GM23338 (cell line): ENCODE results near the gene BIN1. TPM values are rescaled to one million over a fixed set of nuclear protein-coding genes. Genes with fewer than 3 reads are reported as not detected.

Experiments used
- ATAC-seq: fragments of 200-7000 bp; cut with Tn5 transposase; 3 replicates; pipeline ENCODE4 v1.9.1; 2020
- DNase-seq: peaks from one replicate; pipeline ENCODE4 v3.0.0-alpha.2; 2015; ENCODE audit warnings: low spot score
- H2AFZ ChIP-seq: fragments of 200-600 bp; sonication (generic); 2 replicates; pipeline ENCODE4 v1.8.0; 2016; ENCODE audit warnings: antibody characterized with exemption, mild to moderate bottlenecking, moderate library complexity
- H3F3A ChIP-seq: fragments of 200-600 bp; sonication (generic); replicated peaks from 2 replicates; pipeline ENCODE4 v1.8.0; 2017; ENCODE audit warnings: antibody characterized with exemption, mixed run types, low read depth
- H3K27ac ChIP-seq: fragments of 200-600 bp; sonication (generic); 2 replicates; pipeline ENCODE4 v1.6.1; 2016; ENCODE audit warnings: low read depth
- H3K27me3 ChIP-seq: fragments of 200-600 bp; sonication (generic); 2 replicates; pipeline ENCODE4 v1.8.0; 2016; ENCODE audit warnings: mild to moderate bottlenecking, mixed run types, moderate library complexity; ENCODE audit not compliant: insufficient read depth
- H3K36me3 ChIP-seq: fragments of 200-600 bp; sonication (generic); 2 replicates; pipeline ENCODE4 v1.8.0; 2016; ENCODE audit warnings: mild to moderate bottlenecking; ENCODE audit not compliant: insufficient read depth
- H3K4me1 ChIP-seq: fragments of 200-600 bp; sonication (generic); 2 replicates; pipeline ENCODE4 v1.8.0; 2016; ENCODE audit warnings: mild to moderate bottlenecking, moderate library complexity; ENCODE audit not compliant: insufficient read depth
- H3K4me2 ChIP-seq: fragments of 200-600 bp; sonication (generic); 2 replicates; pipeline ENCODE4 v1.7.1; 2017; ENCODE audit warnings: mixed run types
- H3K4me3 ChIP-seq: fragments of 200-600 bp; sonication (generic); 2 replicates; pipeline ENCODE4 v1.6.1; 2016; ENCODE audit warnings: mixed run types
- H3K79me2 ChIP-seq: fragments of 200-600 bp; sonication (generic); replicated peaks from 2 replicates; pipeline ENCODE4 v1.8.0; 2017; ENCODE audit warnings: mild to moderate bottlenecking; ENCODE audit not compliant: insufficient read depth
- H3K9me2 ChIP-seq: fragments of 200-600 bp; sonication (generic); 2 replicates; pipeline ENCODE4 v1.8.0; 2017; ENCODE audit not compliant: insufficient read depth
- H4K20me1 ChIP-seq: fragments of 200-600 bp; sonication (generic); replicated peaks from 2 replicates; pipeline ENCODE4 v1.8.0; 2017; ENCODE audit warnings: mild to moderate bottlenecking; ENCODE audit not compliant: insufficient read depth
- H3K27ac Mint-ChIP-seq: 2 replicates; pipeline ENCODE4 v1.8.0; 2020; ENCODE audit warnings: inconsistent platforms, mild to moderate bottlenecking, moderate library complexity, mixed read lengths
- H3K27me3 Mint-ChIP-seq: 3 replicates; pipeline ENCODE4 v1.8.0; 2022; ENCODE audit warnings: low read depth, mild to moderate bottlenecking, moderate library complexity, mixed read lengths, inconsistent platforms; ENCODE audit not compliant: insufficient read depth, poor library complexity
- H3K36me3 Mint-ChIP-seq: 3 replicates; pipeline ENCODE4 v1.8.0; 2021; ENCODE audit warnings: low read depth, mild to moderate bottlenecking, inconsistent platforms, moderate library complexity, mixed read lengths
- H3K4me1 Mint-ChIP-seq: 3 replicates; pipeline ENCODE4 v1.8.0; 2020; ENCODE audit warnings: mild to moderate bottlenecking, inconsistent platforms, mixed read lengths
- H3K4me3 Mint-ChIP-seq: 3 replicates; pipeline ENCODE4 v1.8.0; 2021; ENCODE audit warnings: moderate library complexity, mild to moderate bottlenecking, inconsistent platforms, mixed read lengths
- H3K9me3 Mint-ChIP-seq: 3 replicates; pipeline ENCODE4 v1.8.0; 2020; ENCODE audit warnings: moderate library complexity, mild to moderate bottlenecking, inconsistent platforms, mixed read lengths
- CREB1 ChIP-seq: fragments of 250-450 bp; sonication (Bioruptor Pico); IDR thresholded peaks from 2 replicates; pipeline ENCODE4 v1.5.0; 2020; ENCODE audit warnings: low read depth, mild to moderate bottlenecking, moderate library complexity
- EZH2 ChIP-seq: fragments of 200-600 bp; sonication (generic); IDR thresholded peaks from one replicate; pipeline ENCODE4 v1.8.0; 2017; ENCODE audit warnings: antibody characterized with exemption, mild to moderate bottlenecking, low read depth; ENCODE audit not compliant: unreplicated experiment
- JUNB ChIP-seq: IDR thresholded peaks from one replicate; pipeline ENCODE4 v1.6.1; 2016; ENCODE audit warnings: antibody characterized with exemption; ENCODE audit not compliant: unreplicated experiment
- NANOG ChIP-seq: IDR thresholded peaks from 2 replicates; pipeline ENCODE4 v1.6.1; 2016; ENCODE audit warnings: antibody characterized with exemption, borderline replicate concordance
- POLR2AphosphoS5 ChIP-seq: IDR thresholded peaks from 2 replicates; pipeline ENCODE4 v1.6.1; 2016; ENCODE audit warnings: antibody characterized with exemption, low read depth
- STAT1 ChIP-seq: IDR thresholded peaks from one replicate; pipeline ENCODE4 v1.6.1; 2016; ENCODE audit warnings: antibody characterized with exemption; ENCODE audit not compliant: unreplicated experiment
- ZNF114 ChIP-seq: fragments of 250-450 bp; sonication (Bioruptor Pico); IDR thresholded peaks from 2 replicates; pipeline ENCODE4 v1.5.0; 2020; ENCODE audit warnings: mild to moderate bottlenecking, moderate library complexity
- ZNF331 ChIP-seq: fragments of 250-450 bp; sonication (Bioruptor Pico); IDR thresholded peaks from 2 replicates; pipeline ENCODE4 v1.5.0; 2020; ENCODE audit warnings: low read depth, mild to moderate bottlenecking, moderate library complexity
- polyA plus RNA-seq: library from polyadenylated mRNA; unstranded; fragments of >200 nt; fragmentation: Nextera tagmentation; extraction: Ambion mirVana; gene quantifications from 2 replicates; pipeline ENCODE4 v1.2.1, GENCODE V29; 2016
- total RNA-seq: library from RNA; depleted of rRNA; stranded (reverse); fragments of >200 nt; shearing (Covaris generic); gene quantifications from 2 replicates; pipeline ENCODE4 v1.2.3, GENCODE V29; 2014
- TF ChIP-seq, protein P1 (sequence below): IDR thresholded peaks from one replicate; pipeline ENCODE4 v1.6.1; 2018; ENCODE audit warnings: antibody characterized with exemption; ENCODE audit not compliant: unreplicated experiment
- TF ChIP-seq, protein P2 (sequence below): IDR thresholded peaks from 2 replicates; pipeline ENCODE4 v1.6.1; 2016; ENCODE audit warnings: antibody characterized with exemption

Gene BIN1
- total and polyA plus RNA-seq, 2 experiments from 2014 or later = 30.1 to 56.4 TPM

DNA sequence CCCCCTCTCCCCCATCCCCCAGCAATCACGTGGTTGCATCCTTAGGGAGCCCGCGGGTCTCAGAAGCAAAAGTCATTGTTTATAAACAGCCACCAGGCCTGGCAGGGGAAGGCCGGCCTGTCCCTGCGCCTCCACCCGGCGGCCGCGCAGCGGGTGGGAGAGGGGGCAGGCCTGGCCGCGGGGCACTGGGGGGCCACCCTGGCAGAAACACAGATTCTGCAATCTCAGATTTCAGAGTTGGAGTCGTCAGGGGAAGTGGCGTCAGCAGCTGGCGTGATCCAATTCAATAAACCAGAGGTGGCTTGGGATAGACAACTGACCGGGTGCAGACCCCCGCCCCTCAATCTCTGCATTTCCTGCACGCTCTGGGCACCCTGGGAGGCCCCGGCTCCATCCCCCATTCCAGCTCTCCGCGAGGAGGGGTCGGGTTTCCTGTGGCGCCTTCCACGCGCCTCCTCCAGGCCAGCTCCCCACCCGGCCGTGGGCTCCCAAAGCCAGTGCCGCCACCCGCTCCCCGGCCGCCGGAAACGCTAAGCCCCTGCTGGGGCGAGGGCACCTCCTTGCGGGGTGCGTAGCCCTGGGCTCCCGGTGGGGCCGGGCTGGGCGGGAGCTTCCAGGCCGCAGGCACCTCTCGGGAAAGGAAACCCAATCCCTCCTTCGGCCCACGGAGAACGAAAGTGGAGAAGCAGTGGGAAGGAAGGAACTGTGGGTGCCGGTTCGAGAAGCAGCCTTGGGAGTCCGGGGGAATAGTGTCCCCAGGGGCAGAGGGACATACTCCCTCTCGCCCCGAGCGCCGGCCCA is 1.1 kb downstream of the BIN1 start:
- Histone ChIP-seq H3K27ac (no peak overlapping the region; the same call in 1 of the 2 replicates), H4K20me1 (no peaks in the 10 kb centered on the region; the same call in 1 of the 2 replicates), H3K27me3 (0 out of 2 replicates have a peak, but pooled peaks cover 11% of the 10 kb centered on the region), H3K4me3 (peak overlapping the region; percentile 85), H3F3A (peaks cover 9% of the 10 kb centered on the region), H3K9me2 (no peaks in the 10 kb centered on the region), H3K4me1 (peaks cover 25% of the 10 kb centered on the region), H3K79me2 (peaks cover 39% of the 10 kb centered on the region), H3K4me2 (peak overlapping the region; percentile 95), H3K36me3 (no peaks in the 10 kb centered on the region), H2AFZ (peak overlapping the region; percentile 86)
- DNase-seq = peak; percentile 77
- Mint-ChIP-seq H3K9me3 (no peaks in the 10 kb centered on the region; the same call in 2 of the 3 replicates), H3K27ac (no peak overlapping the region), H3K27me3 (peaks cover 14% of the 10 kb centered on the region), H3K4me1 (peaks cover 36% of the 10 kb centered on the region), H3K36me3 (0 out of 3 replicates have a peak, but pooled peaks cover 5% of the 10 kb centered on the region), H3K4me3 (peak overlapping the region; percentile 72)
- peak; percentile 19 for ATAC-seq
- TF ChIP-seq CREB1 = 0 out of 2 replicates have a peak, but pooled peaks have one; percentile 23
- TF ChIP-seq STAT1 = no peak
- TF ChIP-seq POLR2AphosphoS5 = 0 out of 2 replicates have a peak, but pooled peaks have one; percentile 15

DNA sequence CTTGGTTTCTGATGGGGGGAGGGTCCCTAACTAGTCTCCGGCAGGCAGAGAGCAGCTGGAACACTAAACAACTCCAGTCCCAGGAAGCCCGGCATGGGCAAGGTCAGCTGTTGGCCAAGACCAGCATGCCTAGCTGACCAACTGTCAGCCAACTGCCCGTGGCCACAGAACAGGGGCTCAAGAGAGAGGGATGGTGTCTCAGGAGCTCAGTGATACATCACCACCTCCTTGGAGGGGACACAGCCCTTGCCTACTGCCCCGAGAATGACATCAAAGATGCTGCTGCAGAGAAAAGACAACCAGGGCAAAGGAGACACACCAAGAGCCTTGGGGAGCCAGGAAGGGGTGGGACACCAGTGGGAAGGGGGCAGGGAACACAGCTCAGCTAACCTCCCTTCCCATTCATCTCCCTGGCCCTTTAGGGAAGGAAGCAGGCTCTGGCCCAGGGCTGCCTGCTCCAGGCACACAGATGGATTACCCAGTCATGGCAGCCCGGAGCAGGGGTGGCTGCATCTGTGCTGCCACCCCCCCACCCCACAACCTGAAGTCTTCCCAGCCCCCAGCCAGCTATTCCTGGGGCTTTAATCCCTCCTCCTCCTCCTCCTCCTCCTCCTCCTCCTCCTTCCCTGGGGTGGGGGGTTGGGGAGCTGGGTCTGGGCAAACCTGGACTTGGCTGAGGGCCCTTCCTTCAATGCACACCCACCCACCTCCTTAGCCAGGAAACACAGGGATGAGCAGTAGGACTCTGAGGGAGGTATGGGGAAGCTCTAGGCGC is 1.9 kb downstream of the BIN1 start:
- H3F3A ChIP-seq = peaks cover 9% of the 10 kb centered on the region
- peak overlapping the region; percentile 86 for H2AFZ ChIP-seq
- Mint-ChIP-seq H3K4me3 (peak overlapping the region; percentile 72), H3K36me3 (0 out of 3 replicates have a peak, but pooled peaks cover 5% of the 10 kb centered on the region), H3K4me1 (peaks cover 41% of the 10 kb centered on the region), H3K27me3 (peaks cover 17% of the 10 kb centered on the region), H3K27ac (peak overlapping the region; percentile 40; the same call in 1 of the 2 replicates), H3K9me3 (no peaks in the 10 kb centered on the region; the same call in 2 of the 3 replicates)
- no peaks in the 10 kb centered on the region; the same call in 1 of the 2 replicates for H4K20me1 ChIP-seq
- ATAC-seq (peak; percentile 6; the same call in 2 of the 3 replicates), DNase-seq (no peak)
- H3K27ac ChIP-seq = no peak overlapping the region; the same call in 1 of the 2 replicates
- peaks cover 25% of the 10 kb centered on the region for H3K4me1 ChIP-seq
- H3K9me2 ChIP-seq = no peaks in the 10 kb centered on the region
- peak overlapping the region; percentile 95 for H3K4me2 ChIP-seq
- H3K4me3 ChIP-seq = peak overlapping the region; percentile 85
- no peaks in the 10 kb centered on the region for H3K36me3 ChIP-seq
- H3K27me3 ChIP-seq = 0 out of 2 replicates have a peak, but pooled peaks cover 11% of the 10 kb centered on the region
- H3K79me2 ChIP-seq = peaks cover 47% of the 10 kb centered on the region
- TF ChIP-seq ZNF114 (CRISPR knock-in tag) (no peak), ZNF331 (no peak), POLR2AphosphoS5 (no peak), EZH2 (no peak), NANOG (no peak), JUNB (no peak), STAT1 (no peak), CREB1 (no peak)
- TF ChIP-seq, protein P1, sequence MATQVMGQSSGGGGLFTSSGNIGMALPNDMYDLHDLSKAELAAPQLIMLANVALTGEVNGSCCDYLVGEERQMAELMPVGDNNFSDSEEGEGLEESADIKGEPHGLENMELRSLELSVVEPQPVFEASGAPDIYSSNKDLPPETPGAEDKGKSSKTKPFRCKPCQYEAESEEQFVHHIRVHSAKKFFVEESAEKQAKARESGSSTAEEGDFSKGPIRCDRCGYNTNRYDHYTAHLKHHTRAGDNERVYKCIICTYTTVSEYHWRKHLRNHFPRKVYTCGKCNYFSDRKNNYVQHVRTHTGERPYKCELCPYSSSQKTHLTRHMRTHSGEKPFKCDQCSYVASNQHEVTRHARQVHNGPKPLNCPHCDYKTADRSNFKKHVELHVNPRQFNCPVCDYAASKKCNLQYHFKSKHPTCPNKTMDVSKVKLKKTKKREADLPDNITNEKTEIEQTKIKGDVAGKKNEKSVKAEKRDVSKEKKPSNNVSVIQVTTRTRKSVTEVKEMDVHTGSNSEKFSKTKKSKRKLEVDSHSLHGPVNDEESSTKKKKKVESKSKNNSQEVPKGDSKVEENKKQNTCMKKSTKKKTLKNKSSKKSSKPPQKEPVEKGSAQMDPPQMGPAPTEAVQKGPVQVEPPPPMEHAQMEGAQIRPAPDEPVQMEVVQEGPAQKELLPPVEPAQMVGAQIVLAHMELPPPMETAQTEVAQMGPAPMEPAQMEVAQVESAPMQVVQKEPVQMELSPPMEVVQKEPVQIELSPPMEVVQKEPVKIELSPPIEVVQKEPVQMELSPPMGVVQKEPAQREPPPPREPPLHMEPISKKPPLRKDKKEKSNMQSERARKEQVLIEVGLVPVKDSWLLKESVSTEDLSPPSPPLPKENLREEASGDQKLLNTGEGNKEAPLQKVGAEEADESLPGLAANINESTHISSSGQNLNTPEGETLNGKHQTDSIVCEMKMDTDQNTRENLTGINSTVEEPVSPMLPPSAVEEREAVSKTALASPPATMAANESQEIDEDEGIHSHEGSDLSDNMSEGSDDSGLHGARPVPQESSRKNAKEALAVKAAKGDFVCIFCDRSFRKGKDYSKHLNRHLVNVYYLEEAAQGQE = no peak
- TF ChIP-seq, protein P2, sequence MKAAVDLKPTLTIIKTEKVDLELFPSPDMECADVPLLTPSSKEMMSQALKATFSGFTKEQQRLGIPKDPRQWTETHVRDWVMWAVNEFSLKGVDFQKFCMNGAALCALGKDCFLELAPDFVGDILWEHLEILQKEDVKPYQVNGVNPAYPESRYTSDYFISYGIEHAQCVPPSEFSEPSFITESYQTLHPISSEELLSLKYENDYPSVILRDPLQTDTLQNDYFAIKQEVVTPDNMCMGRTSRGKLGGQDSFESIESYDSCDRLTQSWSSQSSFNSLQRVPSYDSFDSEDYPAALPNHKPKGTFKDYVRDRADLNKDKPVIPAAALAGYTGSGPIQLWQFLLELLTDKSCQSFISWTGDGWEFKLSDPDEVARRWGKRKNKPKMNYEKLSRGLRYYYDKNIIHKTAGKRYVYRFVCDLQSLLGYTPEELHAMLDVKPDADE = no peak
